Endothelial cell of umbilical vein (primary cell): ENCODE results near the gene CACNA1F.

ENCODE experiments used
- CTCF ChIP-seq, 2 donors: IDR thresholded peaks; 1 replicate in 1 of 2; 2 replicates in 1 of 2; pipeline ENCODE4 v1.5.1; 2011; ENCODE audit warnings: low read length in 2 of 2, mild to moderate bottlenecking in 2 of 2, moderate library complexity in 2 of 2, control low read depth in 1 of 2, inconsistent platforms in 1 of 2, low read depth in 1 of 2; ENCODE audit not compliant: insufficient read depth in 1 of 2; ENCODE audit errors: extremely low read depth in 1 of 2
- EZH2 ChIP-seq: IDR thresholded peaks from 2 replicates; pipeline ENCODE4 v1.6.1; 2012; ENCODE audit warnings: borderline replicate concordance, low read depth, mild to moderate bottlenecking, moderate library complexity, low read length, inconsistent platforms; ENCODE audit not compliant: severe bottlenecking
- FOS ChIP-seq: IDR thresholded peaks from 2 replicates; pipeline ENCODE4 v1.6.1; 2011; ENCODE audit warnings: mild to moderate bottlenecking, low read length, moderate library complexity, borderline replicate concordance; ENCODE audit not compliant: insufficient read depth
- GATA2 ChIP-seq: IDR thresholded peaks from 2 replicates; pipeline ENCODE4 v1.7.0; 2011; ENCODE audit warnings: low read depth, mild to moderate bottlenecking, moderate library complexity, mixed read lengths, low read length; ENCODE audit not compliant: insufficient read length, insufficient read depth
- JUN ChIP-seq: IDR thresholded peaks from 2 replicates; pipeline ENCODE4 v1.6.1; 2011; ENCODE audit warnings: borderline replicate concordance, low read depth; ENCODE audit not compliant: insufficient read length, insufficient read depth
- MAX ChIP-seq: IDR thresholded peaks from 2 replicates; pipeline ENCODE4 v1.6.1; 2011; ENCODE audit not compliant: insufficient read depth, insufficient read length
- MYC ChIP-seq: IDR thresholded peaks from one replicate; pipeline ENCODE4 v1.6.1; 2011; ENCODE audit warnings: mild to moderate bottlenecking, low read depth, low read length
- POLR2A ChIP-seq: IDR thresholded peaks from 2 replicates; pipeline ENCODE4 v1.6.1; 2012; ENCODE audit warnings: low read depth, mild to moderate bottlenecking, control low read depth, low read length
- POLR2AphosphoS5 ChIP-seq: IDR thresholded peaks from 2 replicates; pipeline ENCODE4 v1.6.1; 2012; ENCODE audit warnings: low read depth, mild to moderate bottlenecking, control low read depth, low read length, moderate library complexity; ENCODE audit not compliant: insufficient read depth

- TF ChIP-seq CTCF (IDR thresholded peaks at IDR 0.05; ENCODE audit: extremely low read depth in 1 of 2, insufficient read depth in 1 of 2, low read depth in 1 of 2, low read length in 2 of 2) (no peak), POLR2A (no peak), MYC (no peak), JUN (no peak), MAX (no peak), EZH2 (no peak), FOS (no peak), POLR2AphosphoS5 (no peak), GATA2 (no peak)
Measured at GRCh38 chrX:49250578-49250977, 17.4 kb upstream of the CACNA1F start.
